Fibroblast of the aortic adventitia (primary cell): ENCODE measurements around the gene MAMLD1. TPM values are rescaled to one million over a fixed set of nuclear protein-coding genes. Genes with fewer than 3 reads are reported as not detected.

Experiments
- DNase-seq: peaks from one replicate; pipeline ENCODE4 v3.0.0-alpha.2; 2010; ENCODE audit warnings: low read depth
- H3K4me3 ChIP-seq: 2 replicates; pipeline ENCODE4 v1.5.1; 2011; ENCODE audit warnings: low read depth, mild to moderate bottlenecking, control low read depth, low read length, moderate library complexity
- total RNA-seq: library from RNA; depleted of rRNA; stranded (reverse); fragments of >200 nt; gene quantifications from 2 replicates; pipeline ENCODE4 v1.2.3, GENCODE V29; 2012; ENCODE audit warnings: low replicate concordance
- TF ChIP-seq, protein P1 (sequence below): IDR thresholded peaks from 2 replicates; pipeline ENCODE4 v1.5.1; 2011; ENCODE audit warnings: mild to moderate bottlenecking, low read length, control low read depth, inconsistent platforms; ENCODE audit not compliant: insufficient read depth

MAMLD1 gene
- total RNA-seq, 1 donor = 1.9 TPM

DNA sequence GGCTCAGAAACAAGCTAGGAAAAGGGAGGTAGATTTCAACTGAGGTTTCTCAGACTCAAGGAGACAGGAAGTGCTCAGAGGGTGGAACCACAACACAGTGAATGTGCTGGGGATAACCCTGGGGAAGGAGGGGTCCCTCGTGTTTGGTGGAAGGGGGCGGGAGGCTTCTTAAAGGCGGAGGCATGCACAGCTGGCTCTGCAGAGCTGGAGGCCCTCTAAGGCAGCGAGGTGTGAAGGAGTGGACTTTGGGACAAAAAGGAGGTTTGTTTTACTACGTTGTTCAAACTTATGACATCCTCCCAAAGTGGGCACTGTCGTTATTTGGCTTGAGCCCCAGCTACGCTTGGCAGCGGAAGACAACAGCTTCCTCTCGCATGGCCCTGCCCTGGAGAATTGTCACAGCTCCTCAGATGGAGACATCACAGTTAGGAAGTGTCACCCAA is 183.6 kb downstream of the MAMLD1 start:
- TF ChIP-seq, protein P1, sequence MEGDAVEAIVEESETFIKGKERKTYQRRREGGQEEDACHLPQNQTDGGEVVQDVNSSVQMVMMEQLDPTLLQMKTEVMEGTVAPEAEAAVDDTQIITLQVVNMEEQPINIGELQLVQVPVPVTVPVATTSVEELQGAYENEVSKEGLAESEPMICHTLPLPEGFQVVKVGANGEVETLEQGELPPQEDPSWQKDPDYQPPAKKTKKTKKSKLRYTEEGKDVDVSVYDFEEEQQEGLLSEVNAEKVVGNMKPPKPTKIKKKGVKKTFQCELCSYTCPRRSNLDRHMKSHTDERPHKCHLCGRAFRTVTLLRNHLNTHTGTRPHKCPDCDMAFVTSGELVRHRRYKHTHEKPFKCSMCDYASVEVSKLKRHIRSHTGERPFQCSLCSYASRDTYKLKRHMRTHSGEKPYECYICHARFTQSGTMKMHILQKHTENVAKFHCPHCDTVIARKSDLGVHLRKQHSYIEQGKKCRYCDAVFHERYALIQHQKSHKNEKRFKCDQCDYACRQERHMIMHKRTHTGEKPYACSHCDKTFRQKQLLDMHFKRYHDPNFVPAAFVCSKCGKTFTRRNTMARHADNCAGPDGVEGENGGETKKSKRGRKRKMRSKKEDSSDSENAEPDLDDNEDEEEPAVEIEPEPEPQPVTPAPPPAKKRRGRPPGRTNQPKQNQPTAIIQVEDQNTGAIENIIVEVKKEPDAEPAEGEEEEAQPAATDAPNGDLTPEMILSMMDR = no peak
- H3K4me3 ChIP-seq = no peak overlapping the region
- DNase-seq = peak; percentile 11

- DNase-seq = peak; percentile 36
- TF ChIP-seq, protein P1 = no peak
- peak overlapping the region; percentile 17 for H3K4me3 ChIP-seq
These were observed 184.4 kb downstream of the MAMLD1 start for GRCh38 chrX:150547375-150548115.

GRCh38 chrX:150548251-150548650 is 185.1 kb downstream of the MAMLD1 start:
- H3K4me3 ChIP-seq = no peak overlapping the region
- DNase-seq = no peak
- TF ChIP-seq, protein P1 = no peak

GRCh38 chrX:150548684-150549083 is 185.6 kb downstream of the MAMLD1 start:
- H3K4me3 ChIP-seq = no peak overlapping the region
- peak; percentile 22 for DNase-seq
- TF ChIP-seq, protein P1 = no peak

GRCh38 chrX:150551963-150552362 is 188.8 kb downstream of the MAMLD1 start:
- no peak overlapping the region for H3K4me3 ChIP-seq
- DNase-seq = no peak
- TF ChIP-seq, protein P1 = no peak

- DNase-seq = no peak
- TF ChIP-seq, protein P1 = no peak
- no peak overlapping the region for H3K4me3 ChIP-seq
These were observed 195.3 kb downstream of the MAMLD1 start for GRCh38 chrX:150558424-150558823.

Other genes with a start within 250 kb of the MAMLD1 start
- 9.1 and 10.8 TPM in 2 replicates for gene MTM1, start 205.3 kb downstream of the MAMLD1 start, total RNA-seq